Glomerular endothelial cell (primary cell): Measurements from ENCODE around the gene CTCFL. TPM values are rescaled to one million over a fixed set of nuclear protein-coding genes. Genes with fewer than 3 reads are reported as not detected.
A peak's percentile ranks its signal among the peaks of the same experiment; 100 is the strongest.
"Not testable (repeated sequence)": the region's sequence is repeated elsewhere in the genome, so short reads cannot be mapped to it uniquely, and the experiment has no call there.

Source experiments
- DNase-seq: peaks from one replicate; pipeline ENCODE4 v3.0.0-alpha.2; 2011; ENCODE audit warnings: low read depth, low spot score; ENCODE audit errors: extremely low read depth
- total RNA-seq: library from RNA; depleted of rRNA; stranded (reverse); fragments of >200 nt; gene quantifications from 2 replicates; pipeline ENCODE4 v1.2.3, GENCODE V29; 2015

The CTCFL gene
- total RNA-seq, 1 donor from 2014 or later = not detected

DNA sequence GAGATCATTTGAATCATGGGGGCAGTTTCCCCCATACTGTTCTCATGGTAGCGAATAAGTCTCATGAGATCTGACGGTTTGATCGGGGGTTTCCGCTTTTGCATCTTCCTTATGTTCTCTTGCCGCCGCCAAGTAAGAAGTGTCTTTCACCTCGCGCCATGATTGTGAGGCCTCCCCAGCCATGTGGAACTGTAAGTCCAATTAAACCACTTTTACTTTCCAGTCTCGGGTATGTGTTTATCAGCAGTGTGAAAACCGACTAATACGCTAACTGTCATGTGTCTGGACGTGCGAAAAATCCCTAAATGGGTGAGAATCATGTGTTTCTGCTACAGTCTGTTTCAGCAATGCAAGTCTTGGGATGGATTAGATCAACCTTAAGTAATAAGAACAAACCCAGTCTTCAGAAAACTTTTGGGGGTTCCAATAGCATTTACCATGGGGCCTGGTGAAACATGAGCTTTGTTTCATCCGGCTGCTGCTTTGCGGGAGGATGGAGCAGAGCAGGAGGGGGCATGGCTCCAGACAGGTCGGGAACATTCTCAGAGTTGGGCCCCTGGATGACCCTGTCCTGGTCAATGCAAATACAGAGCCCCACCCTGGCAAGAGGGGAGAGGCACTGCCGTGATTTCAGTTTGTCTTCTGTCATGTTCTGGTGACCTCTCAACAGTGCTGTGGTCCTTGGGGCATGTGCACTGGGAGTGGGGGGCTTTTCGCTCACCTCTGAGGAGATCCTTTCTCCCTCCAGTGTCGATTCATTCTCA is 41.5 kb downstream of the CTCFL start:
- DNase-seq = no peak

DNA sequence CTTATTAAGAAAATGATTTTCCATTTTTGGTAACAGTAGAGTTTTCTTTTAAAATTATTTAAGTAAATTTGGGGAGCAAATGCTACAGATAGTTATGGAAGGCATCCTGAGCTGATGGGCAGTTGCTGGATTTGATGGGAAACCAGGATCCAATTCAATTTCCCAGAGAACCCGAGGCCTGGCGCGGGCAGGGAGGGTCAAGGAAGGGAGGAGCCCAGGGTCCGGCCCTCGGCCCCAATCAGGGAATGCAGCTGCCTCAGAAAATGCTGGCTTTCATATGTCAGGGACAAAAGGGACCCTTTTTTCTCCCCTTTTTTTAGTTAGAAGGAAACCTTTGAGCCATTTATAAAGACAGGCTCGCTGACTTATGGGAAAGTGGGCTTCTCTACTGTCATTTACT is 42.1 kb downstream of the CTCFL start:
- DNase-seq = no peak

DNA sequence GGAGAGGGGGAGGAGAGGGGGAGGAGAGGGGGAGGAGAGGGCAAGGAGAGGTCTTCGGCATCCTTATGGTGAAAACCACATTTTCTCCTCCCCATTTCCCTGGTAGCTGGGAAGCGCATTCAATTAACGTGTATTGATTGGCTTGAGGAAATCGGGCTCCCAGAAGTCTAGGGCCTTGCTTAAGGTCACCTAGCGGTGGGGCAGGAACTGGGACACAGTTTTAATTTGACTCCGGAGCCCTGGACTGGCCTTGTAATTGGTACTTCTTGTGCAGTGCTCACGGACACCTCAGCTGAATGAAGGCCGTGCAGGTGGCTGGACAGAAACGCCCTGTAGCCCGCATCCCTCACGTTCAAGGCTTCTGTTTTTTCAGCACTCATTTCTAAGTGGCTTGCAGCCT is 42.8 kb downstream of the CTCFL start:
- DNase-seq = no peak

DNA sequence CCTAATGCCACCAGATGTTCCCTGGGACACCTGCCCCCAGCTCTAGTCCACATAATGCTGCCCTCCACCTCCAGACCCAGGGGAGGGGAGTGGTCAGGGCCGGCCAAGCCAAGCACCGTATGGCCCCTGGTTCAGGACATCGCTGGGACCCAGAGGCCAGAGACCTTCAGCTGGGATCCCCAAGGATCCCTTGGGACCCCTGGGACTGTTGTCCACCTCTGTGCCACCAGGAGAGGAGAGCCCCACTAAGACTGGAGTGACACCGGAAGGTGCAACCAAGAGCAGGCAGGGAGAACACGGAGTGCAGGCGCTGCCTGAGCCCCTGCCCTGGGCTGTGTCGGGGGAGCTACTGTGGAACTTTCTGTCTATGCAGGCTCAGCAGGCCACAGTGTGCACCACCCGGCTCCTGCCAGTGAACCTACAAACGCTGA is 43.6 kb downstream of the CTCFL start:
- no peak for DNase-seq

DNA sequence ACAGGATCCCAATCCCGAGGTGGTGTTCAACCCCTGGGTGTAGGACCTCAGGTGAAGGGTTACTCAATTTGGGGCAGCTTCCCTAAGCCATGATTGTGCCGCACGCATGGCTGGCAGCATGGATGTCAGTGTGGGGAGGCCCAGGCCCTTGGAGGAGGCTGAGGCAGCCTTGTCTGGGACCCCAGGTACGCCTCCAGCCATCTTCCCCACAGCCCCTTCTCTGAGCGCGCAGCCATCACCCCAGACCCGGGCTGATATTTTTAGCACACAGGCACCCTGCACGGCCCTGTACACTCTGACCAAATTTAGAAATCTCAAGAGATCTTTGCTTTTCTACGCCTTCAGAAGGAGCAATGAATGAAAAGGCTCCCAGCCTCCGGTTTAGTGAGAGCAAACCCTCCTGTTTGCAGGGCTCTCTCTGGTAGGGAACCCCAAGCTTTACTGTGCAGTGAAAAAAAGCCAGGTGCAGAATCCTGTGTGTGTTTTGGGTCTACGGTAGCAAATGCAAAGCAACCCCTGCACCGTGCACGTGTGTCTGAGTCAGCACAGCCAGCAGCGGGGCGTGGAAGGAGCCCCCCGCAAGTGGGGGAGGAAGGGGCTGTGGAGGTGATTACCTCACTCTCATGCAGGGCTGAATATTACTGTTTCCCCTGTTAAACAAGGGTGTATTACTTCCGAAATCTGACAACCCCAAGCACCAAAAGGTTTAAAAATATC is 44.3 kb downstream of the CTCFL start:
- DNase-seq = no peak

DNA sequence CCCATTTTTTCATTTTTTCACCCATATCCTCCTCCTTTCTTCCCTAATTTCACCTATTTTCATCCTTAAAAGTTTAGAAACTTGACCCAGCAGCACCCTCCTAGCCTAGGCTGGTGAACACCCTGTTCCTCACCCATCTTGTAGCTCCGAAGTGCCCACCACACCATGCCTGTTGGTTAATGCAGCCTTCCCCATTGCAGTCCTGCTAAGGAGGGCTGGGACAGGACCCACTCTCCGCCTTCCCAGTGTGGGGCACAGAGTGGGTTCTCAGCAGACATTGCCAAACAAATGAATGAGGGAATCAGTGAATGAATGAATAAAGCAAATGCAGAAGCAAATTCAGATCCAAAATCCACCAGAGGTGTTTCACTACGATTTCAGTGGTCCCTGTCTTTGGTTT is 45.7 kb downstream of the CTCFL start:
- DNase-seq = no peak

DNA sequence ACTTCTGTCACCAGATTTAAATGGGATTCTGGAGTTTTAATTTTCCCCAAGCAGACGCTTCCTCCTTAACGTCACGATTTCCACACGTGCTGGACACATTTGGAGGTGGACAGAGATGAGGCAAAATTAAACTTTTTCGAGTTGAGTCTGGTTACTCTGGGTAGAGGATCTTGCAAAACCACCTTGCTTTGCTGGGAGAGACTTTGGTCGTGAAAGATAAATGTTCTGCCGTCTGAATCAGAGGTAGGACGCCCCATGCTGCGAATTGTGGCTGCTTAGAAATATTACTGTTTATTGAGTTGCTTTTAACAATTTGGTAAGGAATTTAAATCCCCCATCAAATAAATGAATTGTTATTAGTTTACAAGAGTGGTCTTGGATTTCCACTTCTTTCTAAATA is 46.8 kb downstream of the CTCFL start:
- DNase-seq = no peak

DNA sequence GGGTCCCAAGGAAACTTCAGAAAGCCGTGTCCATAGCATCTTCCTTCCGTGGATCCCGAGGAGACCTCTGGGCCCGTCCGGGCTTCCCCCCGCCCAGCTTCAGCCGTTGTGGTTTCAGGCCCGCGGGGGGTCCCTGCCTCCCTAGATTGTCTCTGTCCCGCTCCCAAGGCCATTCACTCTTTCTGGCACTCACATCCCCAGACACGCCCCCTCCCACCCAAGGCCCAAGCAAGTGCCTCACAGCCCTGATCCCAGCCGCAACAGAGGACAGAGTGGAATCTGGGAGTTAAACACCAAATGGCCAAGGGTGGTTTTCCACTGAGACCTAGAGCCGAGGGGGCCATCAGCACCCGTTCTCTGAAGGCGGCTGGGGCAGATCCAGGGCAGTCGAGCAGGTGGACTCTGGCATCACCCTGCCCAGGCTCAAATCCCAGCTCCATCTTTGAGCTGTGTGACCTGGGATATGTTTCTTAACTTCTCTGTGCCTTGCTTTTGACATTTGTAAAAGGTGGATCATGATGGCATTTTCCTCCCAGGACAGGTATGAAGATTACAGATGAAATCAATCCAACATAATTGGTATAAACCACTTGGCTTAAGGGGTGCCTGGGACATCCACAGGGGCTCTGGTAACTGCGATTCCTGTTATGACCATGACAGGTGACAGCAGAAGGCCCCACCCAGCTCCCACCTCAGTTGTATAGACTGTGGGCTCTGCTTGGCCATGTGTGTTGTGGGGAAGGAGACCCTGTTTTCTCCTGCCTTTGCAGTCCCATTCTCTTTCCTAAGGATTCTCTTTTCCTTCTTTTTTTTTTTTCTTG is 48.1 kb downstream of the CTCFL start:
- DNase-seq = no peak

DNA sequence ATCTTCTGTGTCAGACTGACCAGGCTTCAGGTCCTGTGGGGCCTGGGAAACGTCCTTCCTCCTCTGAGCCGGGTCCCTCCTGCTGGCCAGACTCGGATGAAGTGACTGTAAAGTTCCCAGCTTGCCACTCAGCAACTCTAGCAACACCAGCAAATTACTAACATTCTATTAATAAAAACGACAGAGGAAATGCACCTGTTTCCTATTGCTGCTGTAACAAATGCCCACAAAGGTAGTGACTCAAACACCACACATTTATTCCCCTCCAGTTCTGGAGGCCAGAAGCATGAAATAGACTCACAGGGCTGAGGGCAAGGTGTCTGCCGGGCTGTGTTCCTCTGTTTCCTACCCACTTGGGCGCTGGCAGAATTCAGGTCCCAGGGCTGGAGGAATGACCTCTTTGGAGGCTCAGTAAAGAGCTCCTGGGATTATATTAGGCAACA is 48.8 kb downstream of the CTCFL start:
- peak; percentile 77 for DNase-seq

DNA sequence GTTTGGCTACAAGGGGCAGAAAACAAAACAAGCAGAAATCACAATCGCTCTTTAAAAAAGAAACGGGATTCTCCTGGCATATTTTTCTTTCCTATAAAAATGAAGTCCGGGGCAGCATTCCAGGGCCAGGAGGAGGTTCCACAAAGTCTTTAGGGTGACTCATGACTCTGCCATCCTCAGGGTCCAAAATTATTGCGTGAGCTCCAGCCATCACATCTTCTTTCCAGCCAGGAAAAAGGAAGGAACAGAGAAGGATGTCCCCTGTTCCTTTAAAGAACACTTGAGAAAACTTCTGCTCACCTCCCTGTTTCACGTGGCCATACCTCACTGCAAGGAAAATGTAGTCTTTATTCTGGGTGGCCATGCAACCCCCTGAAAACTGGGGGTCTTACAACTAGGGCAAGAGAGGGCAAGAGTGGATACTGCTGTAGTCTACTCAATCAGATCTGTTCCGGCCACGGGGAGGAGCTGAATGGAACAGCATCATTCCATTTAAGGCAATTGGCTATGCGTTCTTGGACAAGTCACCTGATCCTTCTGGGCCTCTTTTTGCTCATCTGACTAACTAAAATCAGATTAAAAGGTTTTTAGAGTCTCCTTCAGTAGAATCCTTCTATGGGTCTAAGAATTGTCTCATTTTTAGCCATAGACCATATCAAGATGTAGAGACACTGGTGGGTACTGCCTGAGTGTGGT is 49.4 kb downstream of the CTCFL start:
- DNase-seq = peak; percentile 16

DNA sequence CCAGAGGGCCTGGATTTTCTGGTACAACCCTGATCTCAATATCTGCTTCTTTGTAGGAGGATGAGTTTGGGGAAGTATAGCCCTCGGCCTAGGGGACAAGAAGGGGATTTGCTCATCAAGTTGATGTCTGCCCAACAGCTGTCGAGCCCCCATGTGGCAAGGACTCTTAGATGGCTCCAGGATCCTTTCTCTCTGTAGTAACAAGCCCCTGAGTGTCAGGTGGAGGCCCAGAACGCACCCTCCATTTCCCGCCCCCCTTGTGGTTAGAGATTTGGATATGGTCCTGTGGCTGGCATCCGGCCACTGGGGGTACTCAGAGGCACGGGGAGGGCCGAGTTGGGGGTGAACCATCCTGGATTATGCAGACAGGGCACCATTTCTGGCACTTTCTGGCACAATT is 50.1 kb downstream of the CTCFL start:
- DNase-seq = no peak

DNA sequence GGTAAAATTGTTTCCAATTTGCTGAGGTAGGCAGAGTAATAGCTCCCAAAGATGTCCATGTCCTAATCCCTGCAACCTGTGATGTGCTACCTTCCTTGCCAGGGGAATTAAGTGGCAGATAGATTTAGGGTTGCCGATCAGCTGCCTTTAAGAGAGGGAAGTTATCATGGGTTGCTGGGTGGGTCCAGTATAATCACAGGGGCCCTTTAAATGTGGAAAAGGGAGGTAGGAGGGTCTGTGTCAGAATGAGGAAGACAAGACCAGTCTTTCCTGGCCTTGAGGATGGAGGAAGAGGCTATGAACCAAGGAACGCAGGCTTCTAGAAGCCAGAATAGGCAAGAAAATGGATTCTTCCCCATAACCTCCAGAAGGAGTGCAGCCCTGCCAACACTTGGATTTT is 50.7 kb downstream of the CTCFL start:
- DNase-seq = no peak

DNA sequence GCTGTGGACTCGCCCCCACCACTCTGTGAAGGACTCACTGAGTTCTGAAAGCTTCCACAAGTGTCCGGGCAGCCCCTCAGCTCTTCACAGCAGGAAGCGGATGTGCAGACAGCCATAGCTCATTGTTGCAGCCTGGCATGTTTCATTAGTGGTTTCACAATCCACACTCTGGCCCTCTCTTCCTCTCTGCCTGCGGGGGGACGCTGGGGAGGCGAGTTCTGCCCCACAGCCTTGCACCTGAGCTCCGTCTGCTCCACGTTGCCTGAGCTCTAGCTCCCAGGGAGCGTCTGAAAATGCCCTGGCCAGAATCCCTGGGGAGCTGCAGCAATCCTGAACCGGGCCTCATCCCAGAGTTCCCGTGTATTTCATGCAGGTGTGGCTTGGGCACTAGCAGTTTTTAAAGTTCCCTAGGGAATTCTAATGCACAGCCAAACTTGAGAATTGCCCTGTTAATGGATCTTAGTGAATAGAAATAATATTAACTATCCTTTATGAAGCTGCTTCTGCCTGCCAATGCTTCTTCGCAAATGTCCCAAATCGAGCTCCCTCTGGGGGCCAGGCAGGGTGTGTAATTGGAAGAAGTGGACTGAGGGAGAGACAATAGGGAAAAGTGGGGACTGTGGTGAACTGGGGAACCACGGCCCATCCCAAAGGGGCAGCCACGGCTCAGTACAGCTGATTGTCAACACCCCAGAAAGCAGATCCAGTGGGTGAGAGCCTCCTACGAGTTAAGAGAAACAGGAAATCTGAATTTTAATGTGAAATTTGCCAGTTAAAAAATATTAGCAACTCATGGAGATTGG is 51.5 kb downstream of the CTCFL start:
- no peak for DNase-seq

DNA sequence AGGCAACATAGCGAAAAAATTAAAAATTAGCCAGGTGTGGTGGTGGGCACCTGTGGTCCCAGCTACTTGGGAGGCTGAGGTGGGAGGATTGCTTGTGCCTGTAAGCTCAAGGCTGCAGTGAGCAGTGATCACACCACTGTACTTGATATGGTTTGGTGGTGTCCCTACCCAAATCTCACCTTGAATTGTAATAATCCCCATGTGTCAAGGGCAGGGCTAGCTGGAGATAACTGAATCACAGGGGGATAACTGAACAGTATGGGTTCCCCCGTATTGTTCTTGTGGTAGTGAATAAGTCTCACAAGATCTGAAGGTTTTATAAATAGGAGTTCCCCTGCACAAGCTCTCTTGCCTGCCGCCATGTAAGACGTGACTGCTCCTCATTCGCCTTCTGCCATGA is 52.5 kb downstream of the CTCFL start:
- DNase-seq = not testable (repeated sequence)

DNA sequence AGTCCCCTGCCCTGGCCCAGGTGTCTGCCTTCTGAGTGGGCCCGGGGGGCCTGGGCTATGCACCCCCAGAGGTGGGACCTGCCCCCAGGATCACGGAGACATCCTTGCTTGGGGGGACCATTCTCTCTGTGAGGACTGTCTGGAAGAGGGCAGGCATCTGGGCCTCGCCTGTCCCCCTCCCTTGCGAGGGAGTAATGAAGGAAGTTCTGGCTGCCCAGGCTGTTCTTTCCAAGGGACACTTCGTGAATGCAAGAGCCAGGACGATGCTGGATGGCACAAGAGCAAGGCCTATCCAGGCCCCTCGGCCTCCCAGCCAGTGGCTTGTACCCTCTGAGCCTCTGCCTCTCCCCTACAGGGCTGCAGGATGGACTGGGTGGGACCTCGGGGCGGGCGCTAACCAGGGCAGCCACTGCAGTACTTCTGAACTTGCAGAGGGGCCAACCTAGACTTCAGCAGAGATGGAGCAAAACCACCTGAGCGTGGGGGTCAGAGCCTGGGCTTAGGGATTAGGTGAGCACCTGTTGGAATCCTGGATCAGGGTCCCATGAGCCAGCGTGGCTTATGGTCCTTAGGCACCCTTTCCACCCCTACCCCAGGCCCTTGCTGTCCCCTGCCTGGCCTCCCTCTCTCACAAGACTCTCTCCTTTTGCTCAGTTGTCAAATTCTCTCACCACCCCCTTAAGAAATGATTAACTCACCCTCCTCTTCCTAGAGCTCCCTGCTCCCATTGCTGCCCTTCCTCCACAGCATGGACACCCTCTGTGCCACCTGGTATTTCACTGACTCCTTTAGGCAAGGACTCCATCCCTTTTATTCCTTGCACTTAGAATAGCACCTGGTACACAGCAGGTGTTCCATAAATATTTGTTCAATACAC is 53.2 kb downstream of the CTCFL start:
- DNase-seq = no peak

DNA sequence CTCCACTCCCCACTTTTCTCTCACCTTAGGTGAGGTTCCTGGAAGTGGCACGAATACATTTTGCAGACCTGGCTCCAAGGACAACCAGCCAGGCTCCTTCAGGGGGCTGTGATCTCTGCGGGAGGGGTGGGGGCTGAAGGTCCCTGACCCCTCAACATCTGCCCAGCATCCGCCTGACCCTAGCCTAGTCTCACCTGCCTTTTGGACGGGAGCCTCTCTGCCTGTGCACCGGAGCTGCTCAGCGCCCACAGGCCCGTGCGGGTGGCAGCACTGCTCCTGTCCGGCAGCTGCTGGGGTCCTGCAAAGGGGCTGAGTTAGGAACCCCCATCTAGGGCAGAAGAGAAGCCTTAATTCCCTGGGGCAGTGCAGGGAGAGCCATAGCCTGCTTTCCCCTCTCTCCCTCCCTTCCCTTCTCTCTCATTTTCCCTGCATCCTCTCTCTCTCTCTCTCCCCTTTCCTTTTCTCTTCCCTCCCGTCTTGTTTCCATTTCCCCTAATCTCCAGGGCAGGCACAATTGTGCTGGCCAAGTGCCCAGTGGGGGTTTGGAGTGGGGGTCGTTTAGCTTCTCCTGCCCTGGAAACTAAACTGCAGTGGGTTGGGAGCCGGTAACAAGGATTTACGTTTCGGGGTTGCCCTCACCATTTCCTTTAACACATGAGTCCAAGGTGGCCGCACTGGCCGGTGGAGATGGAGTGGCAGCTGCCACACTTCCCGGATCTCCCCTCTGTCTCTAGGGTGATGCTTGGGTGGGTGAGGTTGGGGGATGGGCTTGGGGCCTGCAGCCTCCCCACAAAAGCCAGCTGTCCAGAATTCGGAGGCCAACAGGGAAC is 54.1 kb downstream of the CTCFL start:
- no peak for DNase-seq

DNA sequence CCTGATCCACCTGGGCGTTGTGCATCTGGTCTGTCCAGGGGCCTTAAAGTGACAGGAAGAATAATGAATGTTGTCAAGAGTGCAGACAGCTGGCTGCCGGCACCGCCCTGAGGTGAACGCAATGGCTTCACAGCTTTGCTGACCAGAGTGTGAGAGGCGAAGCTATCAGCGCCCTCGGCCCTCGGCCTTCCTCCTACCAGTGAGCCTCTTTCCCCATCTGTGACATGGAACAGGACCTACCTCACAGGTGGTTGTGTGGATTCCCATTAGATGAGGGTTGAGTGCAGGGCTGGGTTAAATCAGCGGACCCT is 54.8 kb downstream of the CTCFL start:
- DNase-seq = no peak

DNA sequence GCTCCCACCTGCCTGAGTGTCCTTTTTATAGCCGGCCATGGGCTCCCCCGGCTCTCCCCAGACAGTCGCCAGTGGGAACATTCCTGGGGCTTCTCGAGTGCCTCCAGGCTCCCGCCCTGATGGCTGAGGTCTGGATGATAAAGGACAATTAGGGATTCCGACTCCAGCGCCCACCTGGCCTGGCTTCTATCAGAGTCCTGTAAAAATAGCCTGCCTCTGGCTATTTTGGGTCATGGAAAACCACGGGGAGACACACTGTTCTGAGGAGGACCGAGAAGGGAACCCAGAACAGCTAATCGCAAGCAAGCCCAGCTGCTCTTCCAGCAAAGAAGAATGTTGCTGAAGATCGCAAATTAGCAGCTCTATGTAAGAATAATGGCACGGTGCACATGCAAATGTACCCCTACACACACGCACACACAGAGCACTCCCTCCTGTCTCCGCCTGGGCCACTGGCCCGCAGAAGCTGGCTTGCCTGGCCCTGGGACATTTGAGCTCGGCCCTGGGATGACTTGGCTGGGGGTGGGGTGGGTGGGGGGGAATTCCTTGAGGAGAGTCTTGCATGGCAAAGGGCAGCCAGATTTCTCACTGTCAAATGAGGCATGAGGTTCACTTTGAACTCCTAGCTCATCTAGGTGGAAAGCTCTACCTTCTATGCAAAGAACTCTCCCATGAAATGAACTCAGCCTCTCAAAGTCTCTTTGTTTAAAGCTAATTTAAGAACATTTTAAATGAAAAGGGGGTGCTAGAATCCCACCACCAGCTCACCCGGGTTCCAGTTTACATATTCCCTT is 55.3 kb downstream of the CTCFL start:
- DNase-seq = no peak
